Esophagus squamous epithelium (tissue), 4 donors: ENCODE data around the gene SOX1.

ENCODE experiments used
- CTCF ChIP-seq, 6 experiments: fragments of 450-650 bp in 4 of 6; fragments of 200-600 bp in 2 of 6; sonication (generic) in 2 of 6; IDR thresholded peaks; one replicate each; pipeline ENCODE4 v1.5.1; 2016 to 2019; ENCODE audit warnings: antibody characterized with exemption in 6 of 6, mild to moderate bottlenecking in 4 of 6, moderate library complexity in 4 of 6
- POLR2A ChIP-seq, 4 donors: fragments of 450-650 bp; IDR thresholded peaks; one replicate each; pipeline ENCODE4 v1.6.1; 2017; ENCODE audit warnings: antibody characterized with exemption in 4 of 4, mild to moderate bottlenecking in 4 of 4, moderate library complexity in 3 of 4

GRCh38 chr13:112062571-112063570, 4.1 kb upstream of the SOX1 start:
- no peak for TF ChIP-seq POLR2A (IDR thresholded peaks at IDR 0.05)
- peak in 1 of 6 experiments; percentile 21 for TF ChIP-seq CTCF (IDR thresholded peaks at IDR 0.05)
